AG09309 (cell line): ENCODE measurements around the gene ST6GALNAC2.
"Not testable (repeated sequence)": the region's sequence is repeated elsewhere in the genome, so short reads cannot be mapped to it uniquely, and the experiment has no call there.

Source experiments
- DNase-seq: peaks from one replicate; pipeline ENCODE4 v3.0.0-alpha.2; 2010; ENCODE audit warnings: low read depth
- H3K4me3 ChIP-seq: 2 replicates; pipeline ENCODE4 v1.5.1; 2011; ENCODE audit warnings: mild to moderate bottlenecking, low read depth, low read length, moderate library complexity; ENCODE audit not compliant: control insufficient read depth
- TF ChIP-seq, protein P1 (sequence below): IDR thresholded peaks from 2 replicates; pipeline ENCODE4 v1.5.1; 2011; ENCODE audit warnings: mild to moderate bottlenecking, low read depth, low read length, inconsistent platforms; ENCODE audit not compliant: insufficient read depth, control insufficient read depth; ENCODE audit errors: missing control alignments

Gene ST6GALNAC2

DNA sequence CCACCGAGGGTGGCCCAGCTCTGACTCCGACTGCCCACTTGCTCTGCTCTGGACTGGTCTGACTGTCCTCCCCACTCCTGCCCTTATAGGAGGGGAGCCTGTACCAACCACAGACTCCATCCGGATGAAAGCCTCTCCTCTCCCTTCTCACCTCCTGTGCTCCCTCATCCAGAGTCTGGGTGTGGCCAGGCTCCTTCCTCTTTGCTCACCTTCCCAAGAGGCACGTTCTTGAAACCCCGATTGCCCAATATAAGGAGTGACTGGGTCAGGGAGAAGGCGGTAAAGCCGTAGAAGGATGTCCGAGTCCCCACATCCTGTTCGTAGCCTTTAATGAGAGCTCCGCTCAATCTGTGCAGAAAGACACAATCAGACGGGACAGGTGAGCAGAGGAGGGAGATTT is 40.8 kb upstream of the ST6GALNAC2 start:
- no peak for DNase-seq
- TF ChIP-seq, protein P1, sequence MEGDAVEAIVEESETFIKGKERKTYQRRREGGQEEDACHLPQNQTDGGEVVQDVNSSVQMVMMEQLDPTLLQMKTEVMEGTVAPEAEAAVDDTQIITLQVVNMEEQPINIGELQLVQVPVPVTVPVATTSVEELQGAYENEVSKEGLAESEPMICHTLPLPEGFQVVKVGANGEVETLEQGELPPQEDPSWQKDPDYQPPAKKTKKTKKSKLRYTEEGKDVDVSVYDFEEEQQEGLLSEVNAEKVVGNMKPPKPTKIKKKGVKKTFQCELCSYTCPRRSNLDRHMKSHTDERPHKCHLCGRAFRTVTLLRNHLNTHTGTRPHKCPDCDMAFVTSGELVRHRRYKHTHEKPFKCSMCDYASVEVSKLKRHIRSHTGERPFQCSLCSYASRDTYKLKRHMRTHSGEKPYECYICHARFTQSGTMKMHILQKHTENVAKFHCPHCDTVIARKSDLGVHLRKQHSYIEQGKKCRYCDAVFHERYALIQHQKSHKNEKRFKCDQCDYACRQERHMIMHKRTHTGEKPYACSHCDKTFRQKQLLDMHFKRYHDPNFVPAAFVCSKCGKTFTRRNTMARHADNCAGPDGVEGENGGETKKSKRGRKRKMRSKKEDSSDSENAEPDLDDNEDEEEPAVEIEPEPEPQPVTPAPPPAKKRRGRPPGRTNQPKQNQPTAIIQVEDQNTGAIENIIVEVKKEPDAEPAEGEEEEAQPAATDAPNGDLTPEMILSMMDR = no peak
- H3K4me3 ChIP-seq = no peak overlapping the region

DNA sequence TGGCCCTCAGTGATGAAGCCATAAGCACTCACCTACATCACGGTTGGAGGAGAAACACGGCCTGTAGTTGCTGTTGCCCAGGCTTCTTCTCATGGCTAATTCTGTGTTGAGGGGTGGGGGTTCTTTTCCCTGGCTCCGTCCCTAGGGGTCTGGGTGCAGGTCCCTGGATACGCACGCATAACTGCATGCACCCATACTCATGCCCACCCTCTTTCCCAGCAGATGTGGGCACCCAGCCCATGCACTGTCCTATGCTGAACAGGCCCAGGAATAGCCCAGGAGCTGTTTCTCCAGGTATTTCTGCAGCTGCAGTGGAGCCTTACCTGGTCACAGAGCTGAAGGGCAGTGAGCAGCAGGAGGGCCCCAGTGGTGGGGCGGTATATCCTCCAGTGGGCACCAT is 39.8 kb upstream of the ST6GALNAC2 start:
- no peak for DNase-seq
- no peak overlapping the region for H3K4me3 ChIP-seq
- TF ChIP-seq, protein P1 = no peak

DNA sequence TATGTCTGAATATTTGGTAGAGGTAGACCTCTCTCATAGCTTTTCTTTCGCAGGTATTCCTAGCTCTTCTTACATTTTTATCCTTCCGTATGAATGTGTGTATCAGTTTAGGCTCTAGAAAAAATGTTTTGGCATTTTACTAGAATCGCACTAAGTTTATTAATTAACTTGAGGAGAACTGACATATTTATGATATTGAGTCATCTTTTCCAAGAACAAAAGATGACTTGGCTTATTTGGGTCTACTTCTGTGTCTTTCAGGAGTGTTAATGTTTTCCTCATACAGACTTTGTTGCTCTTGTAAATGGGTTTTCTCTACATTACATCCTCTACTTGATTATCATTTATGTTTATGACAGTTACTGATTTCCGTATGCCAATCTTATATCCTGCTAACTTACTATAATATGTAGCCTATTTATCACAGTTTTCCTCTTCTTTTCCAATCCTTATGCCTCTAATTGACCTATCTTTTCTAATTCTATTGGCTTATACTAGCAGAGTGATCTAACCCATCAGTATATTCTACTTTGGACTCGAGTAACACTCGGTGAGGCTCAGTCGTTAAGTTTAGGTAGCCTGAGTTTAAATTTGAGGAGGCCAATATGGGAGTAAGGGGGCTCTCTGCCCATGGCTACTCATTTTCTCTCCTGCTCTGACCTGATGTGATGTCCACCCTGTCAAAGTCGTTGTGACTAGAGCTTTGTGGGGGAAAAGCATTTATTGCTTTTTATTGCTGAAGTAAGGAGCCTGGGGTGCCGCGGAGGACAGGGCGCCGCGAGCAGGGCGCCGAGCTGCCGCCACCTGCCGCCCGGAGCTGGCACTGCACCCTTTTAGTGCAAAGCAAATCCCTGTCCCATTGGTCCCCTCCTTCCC is 37.8 kb upstream of the ST6GALNAC2 start:
- H3K4me3 ChIP-seq = no peak overlapping the region
- DNase-seq = peak; percentile 50
- TF ChIP-seq, protein P1 = peak; percentile 81

DNA sequence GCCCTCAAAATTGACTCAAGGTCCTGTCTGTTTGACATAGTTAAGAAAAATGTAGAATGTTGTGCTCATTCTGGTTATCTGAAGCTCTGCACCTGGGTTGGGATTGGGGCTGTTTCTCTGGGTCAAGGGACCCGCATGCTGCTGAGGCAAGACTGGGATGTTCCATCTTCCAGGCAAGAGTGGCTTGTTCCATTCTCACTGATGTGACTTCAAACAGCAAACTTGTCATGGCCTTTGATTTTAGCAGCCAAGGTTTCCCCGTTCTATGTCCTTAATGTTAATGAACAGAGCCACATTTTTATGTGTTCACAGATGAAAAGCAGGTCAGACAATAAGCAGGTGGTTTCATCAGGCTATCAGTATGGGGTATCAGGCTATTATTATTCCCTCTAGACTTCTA is 32.2 kb upstream of the ST6GALNAC2 start:
- no peak overlapping the region for H3K4me3 ChIP-seq
- TF ChIP-seq, protein P1 = no peak
- DNase-seq = no peak

DNA sequence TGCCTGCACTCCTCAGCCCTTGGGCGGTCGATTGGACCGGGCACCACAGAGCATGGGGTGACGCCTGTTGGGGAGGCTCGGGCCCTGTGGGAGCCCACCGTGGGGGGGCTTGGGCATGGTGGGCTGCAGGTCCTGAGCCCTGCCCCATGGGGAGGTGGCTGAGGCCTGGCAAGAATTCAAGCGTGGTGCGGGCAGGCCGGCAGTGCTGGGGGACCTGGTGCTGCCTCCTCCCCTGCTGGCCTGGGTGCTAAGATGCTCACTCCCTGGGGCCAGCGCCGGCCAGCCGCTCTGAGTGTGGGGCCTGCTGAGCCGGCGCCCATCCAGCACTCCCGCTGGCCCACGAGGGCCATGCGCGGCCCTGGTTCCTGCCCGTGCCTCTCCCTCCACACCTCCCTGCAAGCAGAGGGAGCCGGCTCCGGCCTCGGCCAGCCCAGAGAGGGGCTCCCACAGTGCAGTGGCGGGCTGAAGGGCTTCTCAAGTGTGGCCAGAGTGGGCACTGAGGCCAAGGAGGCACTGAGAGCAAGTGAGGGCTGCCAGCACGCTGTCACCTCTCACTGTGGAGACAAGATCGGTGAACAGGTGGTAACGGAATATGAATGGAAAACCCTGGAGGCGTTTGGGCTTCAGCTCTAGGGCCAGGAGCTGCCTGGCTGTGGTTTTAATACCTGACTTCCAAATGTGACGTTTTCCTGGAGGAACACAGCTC is 29.4 kb upstream of the ST6GALNAC2 start:
- no peak for DNase-seq
- TF ChIP-seq, protein P1 = no peak
- no peak overlapping the region for H3K4me3 ChIP-seq

DNA sequence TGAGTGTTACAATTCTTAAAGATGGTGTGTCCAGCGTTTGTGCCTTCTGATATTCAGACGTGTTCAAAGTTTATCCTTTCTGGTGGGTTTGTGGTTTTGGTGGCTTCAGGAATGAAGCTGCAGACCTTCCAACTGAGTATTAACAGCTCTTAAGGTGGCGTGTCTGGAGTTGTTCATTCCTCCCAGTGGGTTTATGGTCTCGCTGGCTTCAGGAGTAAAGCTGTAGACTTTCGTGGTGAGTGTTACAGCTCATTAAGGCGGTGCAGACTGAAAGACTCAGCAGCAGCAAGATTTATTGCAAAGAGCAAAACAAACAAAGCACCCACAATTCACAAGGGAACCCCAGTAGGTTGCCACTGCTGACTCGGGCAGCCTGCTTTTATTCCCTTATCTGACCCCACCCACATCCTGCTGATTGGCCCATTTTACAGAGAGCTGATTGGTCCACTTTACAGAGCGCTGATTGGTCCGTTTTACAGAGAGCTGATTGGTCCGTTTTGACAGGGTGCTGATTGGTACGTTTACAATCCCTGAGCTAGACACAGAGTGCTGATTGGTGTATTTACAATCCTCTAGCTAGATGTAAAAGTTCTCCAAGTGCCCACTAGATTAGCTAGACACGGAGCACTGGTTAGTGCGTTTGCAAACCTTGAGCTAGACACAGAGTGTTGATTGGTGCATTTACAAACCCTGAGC is 28.6 kb upstream of the ST6GALNAC2 start:
- H3K4me3 ChIP-seq, DNase-seq: not testable (repeated sequence)
